ENCODE measurements around the gene HM13.

- TF ChIP-seq CTCF (optimal IDR thresholded peaks at IDR 0.05 in 1 of 3, IDR thresholded peaks at IDR 0.05 in 1 of 3, conservative IDR thresholded peaks at IDR 0.05 in 1 of 3; ENCODE audit: extremely low read depth in 1 of 3, insufficient read depth in 2 of 3, low read length in 3 of 3) = peak; percentile 49 to 68 (median 51)
- TF ChIP-seq EZH2 (IDR thresholded peaks at IDR 0.05; ENCODE audit: low read length) = no peak
Observed at GRCh38 chr20:31494131-31494530, 20.1 kb upstream of the HM13 start.
